ENCODE results near the gene ABLIM2. TPM values are rescaled to one million over a fixed set of nuclear protein-coding genes. Genes with fewer than 3 reads are reported as not detected.
A peak's percentile ranks its signal among the peaks of the same experiment; 100 is the strongest.

Gene ABLIM2
- total and polyA plus RNA-seq, 2 of the 8 experiments (the other 6 are each of a cell fraction or from before 2014, with no cell fraction given), result 2.8 to 3.0 TPM

- TF ChIP-seq RAD21 (IDR thresholded peaks at IDR 0.05 in 1 of 2, conservative IDR thresholded peaks at IDR 0.05 in 1 of 2; ENCODE audit: low read depth in 2 of 2, low read length in 2 of 2) (peak in 1 of 2 experiments; percentile 21; a peak in 1 of 4 replicates), CTBP2 (IDR thresholded peaks at IDR 0.05; ENCODE audit: borderline replicate concordance, insufficient read depth, insufficient read length, low read length) (no peak), RNF2 (IDR thresholded peaks at IDR 0.05; ENCODE audit: borderline replicate concordance, low read depth, low read length, missing control alignments, poor library complexity, severe bottlenecking) (no peak), EZH2 (IDR thresholded peaks at IDR 0.05; ENCODE audit: low read depth, low read length, severe bottlenecking) (no peak), TBP (IDR thresholded peaks at IDR 0.05; ENCODE audit: low read depth, low read length) (no peak)
Measured at GRCh38 chr4:8192748-8193738, 34.4 kb upstream of the ABLIM2 start (continued).

All from H1 (cell line).